Bronchial epithelial cell (primary cell): ENCODE results near the gene USP15. TPM values are rescaled to one million over a fixed set of nuclear protein-coding genes. Genes with fewer than 3 reads are reported as not detected.

Source experiments
- DNase-seq: peaks from one replicate; pipeline ENCODE4 v3.0.0-alpha.2; 2010; ENCODE audit warnings: low read depth
- FAIRE-seq: peaks from 2 replicates; lab custom pipeline; 2011; peaks lifted over from hg19 to GRCh38; lab: Jason Lieb, UNC
- H3K27me3 ChIP-seq: 2 replicates; pipeline ENCODE4 v1.5.1; 2011; ENCODE audit warnings: low read length; ENCODE audit not compliant: control insufficient read depth, insufficient read depth
- H3K36me3 ChIP-seq: 2 replicates; pipeline ENCODE4 v1.5.1; 2011; ENCODE audit warnings: low read length; ENCODE audit not compliant: control insufficient read depth, insufficient read depth
- H3K4me3 ChIP-seq: 2 replicates; pipeline ENCODE4 v1.5.1; 2011; ENCODE audit warnings: mild to moderate bottlenecking, low read depth, low read length, control low read depth
- CTCF ChIP-seq: IDR thresholded peaks from 2 replicates; pipeline ENCODE4 v1.5.1; 2011; ENCODE audit warnings: mild to moderate bottlenecking, moderate library complexity, low read length, control low read depth, inconsistent platforms; ENCODE audit not compliant: insufficient read depth, severe bottlenecking
- total RNA-seq: library from RNA; depleted of rRNA; stranded (reverse); fragments of >200 nt; gene quantifications from 2 replicates; pipeline ENCODE4 v1.2.1, GENCODE V29; 2014

USP15 gene
- total RNA-seq, 1 donor from 2014 or later: 56.3 TPM

- H3K36me3 ChIP-seq: no peaks in the 10 kb centered on the region
- no peak for FAIRE-seq
- no peak for DNase-seq
- no peak for TF ChIP-seq CTCF
- no peak overlapping the region for H3K4me3 ChIP-seq
- no peaks in the 10 kb centered on the region for H3K27me3 ChIP-seq
Observed at GRCh38 chr12:62249419-62249818, 10.8 kb upstream of the USP15 start.

GRCh38 chr12:62250671-62251608, 9.3 kb upstream of the USP15 start:
- H3K36me3 ChIP-seq: no peaks in the 10 kb centered on the region
- H3K27me3 ChIP-seq: no peaks in the 10 kb centered on the region
- H3K4me3 ChIP-seq: no peak overlapping the region
- FAIRE-seq: no peak
- no peak for TF ChIP-seq CTCF
- peak; percentile 74 for DNase-seq

- no peaks in the 10 kb centered on the region for H3K27me3 ChIP-seq
- no peak for DNase-seq
- FAIRE-seq: no peak
- no peaks in the 10 kb centered on the region for H3K36me3 ChIP-seq
- no peak for TF ChIP-seq CTCF
- H3K4me3 ChIP-seq: no peak overlapping the region
Observed at GRCh38 chr12:62251609-62251958, 8.6 kb upstream of the USP15 start.

DNA sequence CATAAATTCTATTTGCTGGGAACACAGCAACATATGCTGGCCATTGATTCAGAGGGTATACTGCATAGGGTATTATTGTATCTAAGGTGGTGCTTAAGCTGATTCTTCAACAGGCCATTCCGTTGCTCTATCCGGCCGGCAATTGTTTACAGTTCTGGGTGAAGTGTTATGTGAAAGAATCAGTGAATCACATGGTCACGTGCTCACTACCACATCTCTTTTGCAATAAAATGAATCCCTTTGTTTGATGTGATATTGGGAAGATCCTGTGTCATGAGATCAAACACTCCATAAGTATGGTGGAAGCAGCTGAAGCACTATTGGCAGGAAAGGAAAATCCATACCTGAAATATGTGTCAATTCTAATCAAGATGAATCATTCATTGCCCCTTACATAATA, 7.6 kb upstream of the USP15 start:
- H3K27me3 ChIP-seq: no peaks in the 10 kb centered on the region
- no peak overlapping the region for H3K4me3 ChIP-seq
- FAIRE-seq (no peak), DNase-seq (peak; percentile 41)
- no peaks in the 10 kb centered on the region for H3K36me3 ChIP-seq
- TF ChIP-seq CTCF: no peak

GRCh38 chr12:62254967-62255366, 5.2 kb upstream of the USP15 start:
- TF ChIP-seq CTCF: no peak
- no peak for FAIRE-seq
- H3K4me3 ChIP-seq: no peak overlapping the region

More at GRCh38 chr12:62254967-62255366, 5.2 kb upstream of the USP15 start:
- H3K36me3 ChIP-seq: no peaks in the 10 kb centered on the region
- no peaks in the 10 kb centered on the region for H3K27me3 ChIP-seq
- no peak for DNase-seq
